Endothelial cell of umbilical vein (primary cell): Measurements from ENCODE around the gene RIPK4. TPM values are rescaled to one million over a fixed set of nuclear protein-coding genes. Genes with fewer than 3 reads are reported as not detected.

Experiments used
- BruUV-seq: library from RNA; stranded (reverse); fragments of 400-500 nt; replicated peaks from 2 replicates; lab custom pipeline; 2021; lab: Mats Ljungman, UMichigan
- CTCF ChIA-PET: fragments of 300-600, 350-600 bp; sonication (Branson Sonifier 250); formaldehyde crosslinking; loops from one replicate; lab custom pipeline; 2021; ENCODE audit warnings: antibody characterized with exemption, inconsistent platforms; lab: Charles Lee
- POLR2A ChIA-PET: fragments of 300-600, 350-600 bp; sonication (Branson Sonifier 250); formaldehyde crosslinking; loops from one replicate; lab custom pipeline; 2021; ENCODE audit warnings: antibody characterized with exemption, inconsistent platforms; lab: Charles Lee
- DNase-seq: peaks from one replicate; pipeline ENCODE4 v3.0.0-alpha.2; 2011; ENCODE audit warnings: low read depth, low spot score
- FAIRE-seq: peaks from 2 replicates; lab custom pipeline; 2011; peaks lifted over from hg19 to GRCh38; lab: Jason Lieb, UNC
- H2AFZ ChIP-seq: 2 replicates; pipeline ENCODE4 v1.6.0; 2012; ENCODE audit warnings: low read depth, low read length, control low read depth, inconsistent platforms
- H3K27ac ChIP-seq: 2 replicates; pipeline ENCODE4 v1.5.1; 2011; ENCODE audit warnings: low read depth, mild to moderate bottlenecking, control low read depth, low read length, moderate library complexity; ENCODE audit not compliant: insufficient read depth
- H3K27me3 ChIP-seq, 2 experiments: 2 replicates each; pipeline versions ENCODE4 v1.6.0 to v1.6.1; 2011; ENCODE audit warnings: low read length in 2 of 2, mixed read lengths in 1 of 2; ENCODE audit not compliant: control insufficient read depth in 2 of 2, insufficient read depth in 2 of 2
- H3K36me3 ChIP-seq, 2 experiments: 2 replicates in 1 of 2; 3 replicates in 1 of 2; pipeline ENCODE4 v1.5.1; 2011; ENCODE audit warnings: low read length in 2 of 2, mild to moderate bottlenecking in 1 of 2, moderate library complexity in 1 of 2; ENCODE audit not compliant: control insufficient read depth in 2 of 2, insufficient read depth in 2 of 2; ENCODE audit errors: extremely low read depth in 1 of 2
- H3K4me1 ChIP-seq: 3 replicates; pipeline ENCODE4 v1.5.1; 2011; ENCODE audit warnings: mild to moderate bottlenecking, low read length; ENCODE audit not compliant: control insufficient read depth, insufficient read depth; ENCODE audit errors: extremely low read depth
- H3K4me2 ChIP-seq: 2 replicates; pipeline ENCODE4 v1.6.1; 2011; ENCODE audit warnings: low read length, control low read depth, mixed read lengths; ENCODE audit not compliant: insufficient read depth
- H3K4me3 ChIP-seq, 3 experiments: fragments of 200-600 bp in 1 of 3; sonication (generic), shearing (Covaris generic) in 1 of 3; replicated peaks in 1 of 3; 2 replicates each; pipeline ENCODE4 v1.5.1; 2011 to 2016; ENCODE audit warnings: control low read depth in 3 of 3, low read length in 3 of 3, mild to moderate bottlenecking in 2 of 3, inconsistent platforms in 1 of 3, low read depth in 1 of 3, moderate library complexity in 1 of 3; ENCODE audit not compliant: insufficient read depth in 1 of 3
- H3K79me2 ChIP-seq: 2 replicates; pipeline ENCODE4 v1.6.0; 2012; ENCODE audit warnings: low read length, inconsistent platforms; ENCODE audit not compliant: control insufficient read depth, insufficient read depth
- H3K9ac ChIP-seq: replicated peaks from 2 replicates; pipeline ENCODE3; 2011; ENCODE audit warnings: low read length, control low read depth; ENCODE audit not compliant: insufficient read depth; ENCODE audit errors: extremely low read depth
- H3K9me1 ChIP-seq: replicated peaks from 3 replicates; pipeline ENCODE4 v1.6.0; 2011; ENCODE audit warnings: mild to moderate bottlenecking, low read length; ENCODE audit not compliant: control insufficient read depth, insufficient read depth; ENCODE audit errors: extremely low read depth
- H3K9me3 ChIP-seq: replicated peaks from 2 replicates; pipeline ENCODE4 v1.5.1; 2012; ENCODE audit warnings: low read length, inconsistent platforms; ENCODE audit not compliant: control insufficient read depth, insufficient read depth
- H4K20me1 ChIP-seq: replicated peaks from 2 replicates; pipeline ENCODE3; 2011; ENCODE audit warnings: mild to moderate bottlenecking, low read length; ENCODE audit not compliant: control insufficient read depth, insufficient read depth; ENCODE audit errors: extremely low read depth
- CTCF ChIP-seq, 2 donors: IDR thresholded peaks; 1 replicate in 1 of 2; 2 replicates in 1 of 2; pipeline ENCODE4 v1.5.1; 2011; ENCODE audit warnings: low read length in 2 of 2, mild to moderate bottlenecking in 2 of 2, moderate library complexity in 2 of 2, control low read depth in 1 of 2, inconsistent platforms in 1 of 2, low read depth in 1 of 2; ENCODE audit not compliant: insufficient read depth in 1 of 2; ENCODE audit errors: extremely low read depth in 1 of 2
- EZH2 ChIP-seq: IDR thresholded peaks from 2 replicates; pipeline ENCODE4 v1.6.1; 2012; ENCODE audit warnings: borderline replicate concordance, low read depth, mild to moderate bottlenecking, moderate library complexity, low read length, inconsistent platforms; ENCODE audit not compliant: severe bottlenecking
- FOS ChIP-seq: IDR thresholded peaks from 2 replicates; pipeline ENCODE4 v1.6.1; 2011; ENCODE audit warnings: mild to moderate bottlenecking, low read length, moderate library complexity, borderline replicate concordance; ENCODE audit not compliant: insufficient read depth
- GATA2 ChIP-seq: IDR thresholded peaks from 2 replicates; pipeline ENCODE4 v1.7.0; 2011; ENCODE audit warnings: low read depth, mild to moderate bottlenecking, moderate library complexity, mixed read lengths, low read length; ENCODE audit not compliant: insufficient read length, insufficient read depth
- JUN ChIP-seq: IDR thresholded peaks from 2 replicates; pipeline ENCODE4 v1.6.1; 2011; ENCODE audit warnings: borderline replicate concordance, low read depth; ENCODE audit not compliant: insufficient read length, insufficient read depth
- MAX ChIP-seq: IDR thresholded peaks from 2 replicates; pipeline ENCODE4 v1.6.1; 2011; ENCODE audit not compliant: insufficient read depth, insufficient read length
- MYC ChIP-seq: IDR thresholded peaks from one replicate; pipeline ENCODE4 v1.6.1; 2011; ENCODE audit warnings: mild to moderate bottlenecking, low read depth, low read length
- POLR2A ChIP-seq: IDR thresholded peaks from 2 replicates; pipeline ENCODE4 v1.6.1; 2012; ENCODE audit warnings: low read depth, mild to moderate bottlenecking, control low read depth, low read length
- POLR2AphosphoS5 ChIP-seq: IDR thresholded peaks from 2 replicates; pipeline ENCODE4 v1.6.1; 2012; ENCODE audit warnings: low read depth, mild to moderate bottlenecking, control low read depth, low read length, moderate library complexity; ENCODE audit not compliant: insufficient read depth
- dilution Hi-C: fragments of 300-500 bp; cut with MboI; formaldehyde crosslinking; loops from one replicate; pipeline ENCODE4 v1.15.0; 2019; ENCODE audit warnings: low sequenced_read_pairs; ENCODE audit not compliant: extremely low pct_ligation_motif_present
- intact Hi-C: fragments of 100-400 bp; cut with micrococcal nuclease; formaldehyde crosslinking; loops from one replicate; pipeline ENCODE4 v1.10.0; 2022
- polyA plus RNA-seq, 4 experiments: library from polyadenylated mRNA; depleted of rRNA in 3 of 4; stranded (reverse) in 3 of 4; unstranded in 1 of 4; fragments of >200 nt; gene quantifications; 2 replicates each; pipeline versions ENCODE4 v1.2.1 to v1.2.3, GENCODE V29; 2011 to 2012; ENCODE audit warnings: missing spikeins in 1 of 4
- total RNA-seq: library from RNA; stranded (reverse); gene quantifications from 2 replicates; pipeline ENCODE4 v1.2.3, GENCODE V29; 2021

RIPK4 gene
- total and polyA plus RNA-seq, 2 donors (not counting 3 experiments of a cell fraction or from before 2014, with no cell fraction given) = not detected

GRCh38 chr21:41774467-41775148, 7.8 kb upstream of the RIPK4 start:
- FAIRE-seq (no peak), DNase-seq (no peak)
- intact Hi-C loops = loop anchor here (5.0 kb wide), 1 partner anchor 652 kb away; no protein-coding TSS in a partner anchor
- no peak overlapping the region for H3K27ac ChIP-seq
- no peaks in the 10 kb centered on the region for H3K36me3 ChIP-seq
- no peaks in the 10 kb centered on the region for H3K9me3 ChIP-seq
- H2AFZ ChIP-seq = no peak overlapping the region
- no peaks in the 10 kb centered on the region for H3K4me1 ChIP-seq
- BruUV-seq = no TSS peak
- TF ChIP-seq FOS = no peak
- no peak for TF ChIP-seq JUN
- no peak for TF ChIP-seq POLR2AphosphoS5
- no peak for TF ChIP-seq CTCF (IDR thresholded peaks at IDR 0.05; ENCODE audit: extremely low read depth in 1 of 2, insufficient read depth in 1 of 2, low read depth in 1 of 2, low read length in 2 of 2)
- TF ChIP-seq MAX = no peak
- TF ChIP-seq POLR2A = no peak
- no peak for TF ChIP-seq GATA2
- no peak for TF ChIP-seq EZH2
- TF ChIP-seq MYC = no peak
- H3K79me2 ChIP-seq = no peaks in the 10 kb centered on the region
- dilution Hi-C loops = no loop called here
- CTCF ChIA-PET = interaction anchor here (1.1 to 4.6 kb wide), 3 partner anchors 161 to 491 kb away, joined by 3 to 92 read pairs (median 5); no protein-coding TSS in a partner anchor
- peaks cover 39 to 65% of the 10 kb centered on the region in 2 experiments for H3K27me3 ChIP-seq
- no peak overlapping the region for H3K9ac ChIP-seq
- POLR2A ChIA-PET = no interaction called here
- H3K9me1 ChIP-seq = no peaks in the 10 kb centered on the region
- no peak overlapping the region for H3K4me3 ChIP-seq
- no peaks in the 10 kb centered on the region for H4K20me1 ChIP-seq
- H3K4me2 ChIP-seq = no peak overlapping the region
